Measurements from ENCODE around the gene DUSP7. TPM values are rescaled to one million over a fixed set of nuclear protein-coding genes. Genes with fewer than 3 reads are reported as not detected.

DUSP7 gene
- polyA plus RNA-seq, 3 donors = 2.8 to 36.8 (median 3.9) TPM

GRCh38 chr3:52019352-52020080 is 36.9 kb downstream of the DUSP7 start:
- H3K36me3 Mint-ChIP-seq = no peaks in the 10 kb centered on the region
- TF ChIP-seq, protein P1, sequence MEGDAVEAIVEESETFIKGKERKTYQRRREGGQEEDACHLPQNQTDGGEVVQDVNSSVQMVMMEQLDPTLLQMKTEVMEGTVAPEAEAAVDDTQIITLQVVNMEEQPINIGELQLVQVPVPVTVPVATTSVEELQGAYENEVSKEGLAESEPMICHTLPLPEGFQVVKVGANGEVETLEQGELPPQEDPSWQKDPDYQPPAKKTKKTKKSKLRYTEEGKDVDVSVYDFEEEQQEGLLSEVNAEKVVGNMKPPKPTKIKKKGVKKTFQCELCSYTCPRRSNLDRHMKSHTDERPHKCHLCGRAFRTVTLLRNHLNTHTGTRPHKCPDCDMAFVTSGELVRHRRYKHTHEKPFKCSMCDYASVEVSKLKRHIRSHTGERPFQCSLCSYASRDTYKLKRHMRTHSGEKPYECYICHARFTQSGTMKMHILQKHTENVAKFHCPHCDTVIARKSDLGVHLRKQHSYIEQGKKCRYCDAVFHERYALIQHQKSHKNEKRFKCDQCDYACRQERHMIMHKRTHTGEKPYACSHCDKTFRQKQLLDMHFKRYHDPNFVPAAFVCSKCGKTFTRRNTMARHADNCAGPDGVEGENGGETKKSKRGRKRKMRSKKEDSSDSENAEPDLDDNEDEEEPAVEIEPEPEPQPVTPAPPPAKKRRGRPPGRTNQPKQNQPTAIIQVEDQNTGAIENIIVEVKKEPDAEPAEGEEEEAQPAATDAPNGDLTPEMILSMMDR (IDR thresholded peaks at IDR 0.05) = no peak
- peaks cover 0 to 5% (median 0%) of the 10 kb centered on the region in 3 donors for H3K27me3 Mint-ChIP-seq (ENCODE audit: low read depth in 3 of 3)
- no peaks in the 10 kb centered on the region for H3K27me3 ChIP-seq (ENCODE audit: control insufficient read depth in 2 of 2, insufficient read depth in 2 of 2, low read length in 2 of 2)
- H3K9me3 Mint-ChIP-seq = no peaks in the 10 kb centered on the region
- H3K4me3 ChIP-seq (replicated peaks in 1 of 3; ENCODE audit: low read depth in 2 of 3, low read length in 3 of 3) = no peak overlapping the region
- H3K27ac ChIP-seq (ENCODE audit: low read depth in 1 of 2, low read length in 2 of 2) = no peak overlapping the region
- no peak for DNase-seq
- H3K4me1 ChIP-seq (ENCODE audit: control insufficient read depth in 1 of 2, insufficient read depth in 2 of 2, low read length in 2 of 2) = no peaks in the 10 kb centered on the region
- no peaks in the 10 kb centered on the region for H3K9me3 ChIP-seq (replicated peaks in 1 of 2; ENCODE audit: control insufficient read depth in 1 of 2, insufficient read depth in 1 of 2, low read length in 2 of 2)
- no peaks in the 10 kb centered on the region for H4K20me1 ChIP-seq (ENCODE audit: insufficient read depth, low read length)
- H3K36me3 ChIP-seq (replicated peaks in 1 of 2; ENCODE audit: control insufficient read depth in 1 of 2, insufficient read depth in 2 of 2, low read length in 2 of 2) = no peaks in the 10 kb centered on the region
- intact Hi-C loops (cut with micrococcal nuclease) = no loop called here
- H2AFZ ChIP-seq (ENCODE audit: insufficient read depth, low read depth, low read length, poor library complexity, severe bottlenecking) = no peak overlapping the region
- no peak overlapping the region for H3K4me2 ChIP-seq (replicated peaks; ENCODE audit: extremely low read depth, low read length, poor library complexity, severe bottlenecking)
- H3K9ac ChIP-seq (ENCODE audit: insufficient read depth, low read length, poor library complexity, severe bottlenecking) = no peak overlapping the region
- H3K79me2 ChIP-seq (ENCODE audit: insufficient read depth, low read length) = no peaks in the 10 kb centered on the region
- WGBS (ENCODE audit: insufficient coverage) = 100% methylated on average over 8 of the region's 17 CpGs
- no peak overlapping the region for H3K27ac Mint-ChIP-seq
- peaks cover 4% of the 10 kb centered on the region for H3K4me1 Mint-ChIP-seq
- no peak overlapping the region for H3K4me3 Mint-ChIP-seq

GRCh38 chr3:52018319-52019000 is 37.9 kb downstream of the DUSP7 start:
- Histone ChIP-seq H3K4me1 (ENCODE audit: control insufficient read depth in 1 of 2, insufficient read depth in 2 of 2, low read length in 2 of 2) (no peaks in the 10 kb centered on the region), H3K36me3 (replicated peaks in 1 of 2; ENCODE audit: control insufficient read depth in 1 of 2, insufficient read depth in 2 of 2, low read length in 2 of 2) (no peaks in the 10 kb centered on the region), H3K27ac (ENCODE audit: low read depth in 1 of 2, low read length in 2 of 2) (no peak overlapping the region), H3K79me2 (ENCODE audit: insufficient read depth, low read length) (no peaks in the 10 kb centered on the region), H3K9me3 (replicated peaks in 1 of 2; ENCODE audit: control insufficient read depth in 1 of 2, insufficient read depth in 1 of 2, low read length in 2 of 2) (no peaks in the 10 kb centered on the region), H3K4me2 (replicated peaks; ENCODE audit: extremely low read depth, low read length, poor library complexity, severe bottlenecking) (no peak overlapping the region), H4K20me1 (ENCODE audit: insufficient read depth, low read length) (no peaks in the 10 kb centered on the region), H3K4me3 (replicated peaks in 1 of 3; ENCODE audit: low read depth in 2 of 3, low read length in 3 of 3) (no peak overlapping the region), H3K27me3 (ENCODE audit: control insufficient read depth in 2 of 2, insufficient read depth in 2 of 2, low read length in 2 of 2) (no peaks in the 10 kb centered on the region), H3K9ac (ENCODE audit: insufficient read depth, low read length, poor library complexity, severe bottlenecking) (no peak overlapping the region), H2AFZ (ENCODE audit: insufficient read depth, low read depth, low read length, poor library complexity, severe bottlenecking) (no peak overlapping the region)
- no peaks in the 10 kb centered on the region for H3K9me3 Mint-ChIP-seq
- no peak overlapping the region for H3K4me3 Mint-ChIP-seq
- H3K4me1 Mint-ChIP-seq = peaks cover 4% of the 10 kb centered on the region
- H3K27ac Mint-ChIP-seq = no peak overlapping the region
- H3K36me3 Mint-ChIP-seq = no peaks in the 10 kb centered on the region
- intact Hi-C loops (cut with micrococcal nuclease) = no loop called here
- 94% methylated on average over 21 of the region's 21 CpGs for WGBS (ENCODE audit: insufficient coverage)
- H3K27me3 Mint-ChIP-seq (ENCODE audit: low read depth in 3 of 3) = peaks cover 0 to 5% (median 0%) of the 10 kb centered on the region in 3 donors
- TF ChIP-seq, protein P1 (IDR thresholded peaks at IDR 0.05) = no peak
- no peak for DNase-seq
